ENCODE results near the gene BCL2L2. TPM values are rescaled to one million over a fixed set of nuclear protein-coding genes. Genes with fewer than 3 reads are reported as not detected.

The BCL2L2 gene
- total and polyA plus RNA-seq, 12 donors = 16.8 to 54.6 (median 40.4) TPM

DNA sequence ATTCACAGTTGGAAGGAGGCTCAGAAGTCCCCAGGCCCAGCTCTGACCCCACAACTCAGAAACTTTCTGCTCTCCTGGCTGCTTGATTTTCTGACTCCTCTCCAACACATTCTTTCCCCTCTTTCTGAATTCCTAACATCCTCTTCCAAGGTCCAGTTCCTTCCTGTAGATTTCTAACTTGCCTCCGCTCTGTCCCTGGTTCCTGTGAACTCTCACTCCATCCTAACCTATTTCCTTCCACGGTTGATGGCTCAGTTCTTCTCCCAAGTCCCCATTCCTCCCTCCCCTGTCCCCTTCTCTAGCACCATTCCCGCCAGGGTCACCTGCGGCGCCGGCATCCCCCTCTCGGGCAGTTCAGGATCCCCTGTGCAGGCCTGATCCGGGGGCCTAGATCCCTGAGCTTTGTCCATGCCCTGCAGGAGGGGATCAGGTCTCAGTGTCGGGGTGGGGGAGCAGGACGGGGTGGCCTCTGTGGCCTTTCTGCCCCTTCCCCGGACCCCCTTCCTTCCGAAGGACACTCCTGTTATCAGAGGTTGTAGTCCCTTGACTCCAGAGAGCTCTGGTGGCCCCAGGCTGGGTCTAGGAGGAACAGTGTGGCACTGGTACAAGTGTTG, 52.0 kb downstream of the BCL2L2 start:
- Histone ChIP-seq H3K9me3 (replicated peaks in 1 of 3) (no peaks in the 10 kb centered on the region), H3K27ac (peak overlapping the region in 1 of 5 donors; percentile 49), H3K4me1 (replicated peaks in 1 of 2) (no peaks in the 10 kb centered on the region), H3K27me3 (peaks cover 4% of the 10 kb centered on the region), H3K36me3 (replicated peaks in 1 of 2) (no peaks in the 10 kb centered on the region), H3K4me3 (no peak overlapping the region)
- DNase-seq = no peak
- intact Hi-C loops (cut with DNase I) = no loop called here
- TF ChIP-seq, protein P1, sequence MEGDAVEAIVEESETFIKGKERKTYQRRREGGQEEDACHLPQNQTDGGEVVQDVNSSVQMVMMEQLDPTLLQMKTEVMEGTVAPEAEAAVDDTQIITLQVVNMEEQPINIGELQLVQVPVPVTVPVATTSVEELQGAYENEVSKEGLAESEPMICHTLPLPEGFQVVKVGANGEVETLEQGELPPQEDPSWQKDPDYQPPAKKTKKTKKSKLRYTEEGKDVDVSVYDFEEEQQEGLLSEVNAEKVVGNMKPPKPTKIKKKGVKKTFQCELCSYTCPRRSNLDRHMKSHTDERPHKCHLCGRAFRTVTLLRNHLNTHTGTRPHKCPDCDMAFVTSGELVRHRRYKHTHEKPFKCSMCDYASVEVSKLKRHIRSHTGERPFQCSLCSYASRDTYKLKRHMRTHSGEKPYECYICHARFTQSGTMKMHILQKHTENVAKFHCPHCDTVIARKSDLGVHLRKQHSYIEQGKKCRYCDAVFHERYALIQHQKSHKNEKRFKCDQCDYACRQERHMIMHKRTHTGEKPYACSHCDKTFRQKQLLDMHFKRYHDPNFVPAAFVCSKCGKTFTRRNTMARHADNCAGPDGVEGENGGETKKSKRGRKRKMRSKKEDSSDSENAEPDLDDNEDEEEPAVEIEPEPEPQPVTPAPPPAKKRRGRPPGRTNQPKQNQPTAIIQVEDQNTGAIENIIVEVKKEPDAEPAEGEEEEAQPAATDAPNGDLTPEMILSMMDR (IDR thresholded peaks at IDR 0.05) = no peak
- TF ChIP-seq POLR2A (IDR thresholded peaks at IDR 0.05) = no peak
- WGBS, 4 donors = 79 to 90% (median 83%) methylated on average over 10 to 12 of the region's 12 CpGs

DNA sequence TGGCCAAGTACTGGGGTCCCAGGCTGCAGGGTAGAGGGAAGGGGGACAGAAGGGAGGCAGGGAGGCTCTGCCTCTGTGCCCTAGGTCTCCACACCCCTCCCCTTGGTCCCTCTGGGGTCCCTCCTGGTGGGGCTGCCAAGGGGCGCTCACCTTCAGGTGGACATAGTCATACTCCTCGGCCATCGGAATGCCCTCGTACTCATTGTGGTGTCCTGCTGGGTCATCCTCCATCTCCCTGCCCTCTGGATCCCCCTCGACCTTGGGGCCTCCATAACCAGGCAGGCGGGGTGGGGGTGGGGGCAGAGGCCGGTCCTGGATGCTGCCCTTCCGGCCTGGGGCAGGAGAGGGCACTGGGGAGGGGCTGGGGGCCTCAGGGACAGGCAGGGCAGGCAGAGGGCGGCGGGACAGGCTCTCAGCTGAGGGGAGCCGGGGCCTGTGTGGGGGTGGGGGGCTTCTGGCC, 52.6 kb downstream of the BCL2L2 start:
- WGBS, 4 donors = 70 to 76% (median 72%) methylated on average over 6 to 11 of the region's 11 CpGs; no CpG with 5 or more reads in 1 of the 4 donors
- no peak overlapping the region for H3K4me3 ChIP-seq
- intact Hi-C loops (cut with DNase I) = no loop called here
- H3K36me3 ChIP-seq (replicated peaks in 1 of 2) = no peaks in the 10 kb centered on the region
- no peak for DNase-seq
- H3K9me3 ChIP-seq (replicated peaks in 1 of 3) = no peaks in the 10 kb centered on the region
- H3K27ac ChIP-seq = peak overlapping the region in 1 of 5 donors; percentile 49
- no peaks in the 10 kb centered on the region for H3K4me1 ChIP-seq (replicated peaks in 1 of 2)
- peaks cover 4% of the 10 kb centered on the region for H3K27me3 ChIP-seq
- TF ChIP-seq, protein P1 (IDR thresholded peaks at IDR 0.05) = no peak
- TF ChIP-seq POLR2A (IDR thresholded peaks at IDR 0.05) = no peak

GRCh38 chr14:23359722-23360447, 53.3 kb downstream of the BCL2L2 start:
- intact Hi-C loops (cut with DNase I) = no loop called here

GRCh38 chr14:23360496-23360895, 53.9 kb downstream of the BCL2L2 start:
- 77 to 87% (median 80%) methylated on average over 3 to 11 of the region's 11 CpGs for whole genome bisulfite sequencing, 4 donors
- TF ChIP-seq, protein P1 (IDR thresholded peaks at IDR 0.05) = no peak
- no peak for TF ChIP-seq POLR2A (IDR thresholded peaks at IDR 0.05)
- Histone ChIP-seq H3K36me3 (replicated peaks in 1 of 2) (no peaks in the 10 kb centered on the region), H3K27me3 (peaks cover 7% of the 10 kb centered on the region), H3K4me3 (no peak overlapping the region), H3K9me3 (replicated peaks in 1 of 3) (no peaks in the 10 kb centered on the region), H3K4me1 (replicated peaks in 1 of 2) (no peaks in the 10 kb centered on the region), H3K27ac (no peak overlapping the region)
- DNase-seq = no peak
- intact Hi-C loops (cut with DNase I) = no loop called here

More at GRCh38 chr14:23359722-23360447, 53.3 kb downstream of the BCL2L2 start:
- 79 to 85% (median 81%) methylated on average over 12 to 22 of the region's 22 CpGs for WGBS, 4 donors
- H3K27me3 ChIP-seq = peaks cover 3% of the 10 kb centered on the region
- H3K4me1 ChIP-seq (replicated peaks in 1 of 2) = no peaks in the 10 kb centered on the region
- no peak for TF ChIP-seq POLR2A (IDR thresholded peaks at IDR 0.05)
- TF ChIP-seq, protein P1 (IDR thresholded peaks at IDR 0.05) = no peak
- DNase-seq = no peak
- H3K9me3 ChIP-seq (replicated peaks in 1 of 3) = no peaks in the 10 kb centered on the region
- H3K27ac ChIP-seq = no peak overlapping the region
- no peak overlapping the region for H3K4me3 ChIP-seq
- no peaks in the 10 kb centered on the region for H3K36me3 ChIP-seq (replicated peaks in 1 of 2)
